ENCODE results near the gene PRPF19.

The PRPF19 gene

GRCh38 chr11:60900673-60901404, 5.5 kb downstream of the PRPF19 start:
- TF ChIP-seq ZNF274 (IDR thresholded peaks at IDR 0.05; ENCODE audit: low read depth, low read length) (no peak), SUZ12 (IDR thresholded peaks at IDR 0.05; ENCODE audit: extremely low read depth, insufficient read depth, insufficient read length) (no peak), YY1 (IDR thresholded peaks at IDR 0.05; ENCODE audit: insufficient read depth, insufficient read length) (no peak)

GRCh38 chr11:60899977-60900376, 6.4 kb downstream of the PRPF19 start:
- no peaks in the 10 kb centered on the region for H3K4me1 ChIP-seq (ENCODE audit: insufficient read depth, insufficient read length)
- no peak for TF ChIP-seq SUZ12 (IDR thresholded peaks at IDR 0.05; ENCODE audit: extremely low read depth, insufficient read depth, insufficient read length)
- TF ChIP-seq ZNF274 (IDR thresholded peaks at IDR 0.05; ENCODE audit: low read depth, low read length) = no peak
- TF ChIP-seq YY1 (IDR thresholded peaks at IDR 0.05; ENCODE audit: insufficient read depth, insufficient read length) = no peak
- H3K36me3 ChIP-seq (ENCODE audit: insufficient read depth, insufficient read length, low read length) = peaks cover 98% of the 10 kb centered on the region

More at GRCh38 chr11:60900673-60901404, 5.5 kb downstream of the PRPF19 start:
- no peaks in the 10 kb centered on the region for H3K9me3 ChIP-seq (ENCODE audit: insufficient read depth, low read length)
- peaks cover 95% of the 10 kb centered on the region for H3K36me3 ChIP-seq (ENCODE audit: insufficient read depth, insufficient read length, low read length)
- no peaks in the 10 kb centered on the region for H3K27me3 ChIP-seq (ENCODE audit: insufficient read depth, insufficient read length)
- H3K9ac ChIP-seq (ENCODE audit: insufficient read length, low read depth) = no peak overlapping the region
- no peaks in the 10 kb centered on the region for H3K4me1 ChIP-seq (ENCODE audit: insufficient read depth, insufficient read length)
- H3K4me3 ChIP-seq (ENCODE audit: insufficient read length, low read depth) = no peak overlapping the region
- no peak for DNase-seq (ENCODE audit: low read depth, low spot score)

GRCh38 chr11:60899046-60899936, 7.1 kb downstream of the PRPF19 start:
- peak; percentile 40 for DNase-seq (ENCODE audit: low read depth, low spot score)

More at GRCh38 chr11:60899977-60900376, 6.4 kb downstream of the PRPF19 start:
- DNase-seq (ENCODE audit: low read depth, low spot score) = no peak
- H3K4me3 ChIP-seq (ENCODE audit: insufficient read length, low read depth) = no peak overlapping the region
- H3K27me3 ChIP-seq (ENCODE audit: insufficient read depth, insufficient read length) = no peaks in the 10 kb centered on the region
- no peak overlapping the region for H3K9ac ChIP-seq (ENCODE audit: insufficient read length, low read depth)
- no peaks in the 10 kb centered on the region for H3K9me3 ChIP-seq (ENCODE audit: insufficient read depth, low read length)

GRCh38 chr11:60897496-60897895, 8.9 kb downstream of the PRPF19 start:
- H3K4me3 ChIP-seq (ENCODE audit: insufficient read length, low read depth) = no peak overlapping the region
- peaks cover 97% of the 10 kb centered on the region for H3K36me3 ChIP-seq (ENCODE audit: insufficient read depth, insufficient read length, low read length)

More at GRCh38 chr11:60899046-60899936, 7.1 kb downstream of the PRPF19 start:
- H3K9me3 ChIP-seq (ENCODE audit: insufficient read depth, low read length) = no peaks in the 10 kb centered on the region
- peaks cover 98% of the 10 kb centered on the region for H3K36me3 ChIP-seq (ENCODE audit: insufficient read depth, insufficient read length, low read length)
- H3K4me3 ChIP-seq (ENCODE audit: insufficient read length, low read depth) = no peak overlapping the region
- no peaks in the 10 kb centered on the region for H3K4me1 ChIP-seq (ENCODE audit: insufficient read depth, insufficient read length)
- no peak for TF ChIP-seq SUZ12 (IDR thresholded peaks at IDR 0.05; ENCODE audit: extremely low read depth, insufficient read depth, insufficient read length)
- no peak for TF ChIP-seq YY1 (IDR thresholded peaks at IDR 0.05; ENCODE audit: insufficient read depth, insufficient read length)
- TF ChIP-seq ZNF274 (IDR thresholded peaks at IDR 0.05; ENCODE audit: low read depth, low read length) = no peak
- no peak overlapping the region for H3K9ac ChIP-seq (ENCODE audit: insufficient read length, low read depth)
- no peaks in the 10 kb centered on the region for H3K27me3 ChIP-seq (ENCODE audit: insufficient read depth, insufficient read length)

GRCh38 chr11:60895687-60896086, 10.7 kb downstream of the PRPF19 start:
- no peaks in the 10 kb centered on the region for H3K4me1 ChIP-seq (ENCODE audit: insufficient read depth, insufficient read length)
- no peak for TF ChIP-seq YY1 (IDR thresholded peaks at IDR 0.05; ENCODE audit: insufficient read depth, insufficient read length)
- TF ChIP-seq SUZ12 (IDR thresholded peaks at IDR 0.05; ENCODE audit: extremely low read depth, insufficient read depth, insufficient read length) = no peak
- TF ChIP-seq ZNF274 (IDR thresholded peaks at IDR 0.05; ENCODE audit: low read depth, low read length) = no peak
- H3K4me3 ChIP-seq (ENCODE audit: insufficient read length, low read depth) = no peak overlapping the region
- no peak for DNase-seq (ENCODE audit: low read depth, low spot score)
- H3K36me3 ChIP-seq (ENCODE audit: insufficient read depth, insufficient read length, low read length) = peaks cover 97% of the 10 kb centered on the region
- no peaks in the 10 kb centered on the region for H3K9me3 ChIP-seq (ENCODE audit: insufficient read depth, low read length)
- H3K27me3 ChIP-seq (ENCODE audit: insufficient read depth, insufficient read length) = no peaks in the 10 kb centered on the region
- no peak overlapping the region for H3K9ac ChIP-seq (ENCODE audit: insufficient read length, low read depth)

More at GRCh38 chr11:60897496-60897895, 8.9 kb downstream of the PRPF19 start:
- H3K4me1 ChIP-seq (ENCODE audit: insufficient read depth, insufficient read length) = no peaks in the 10 kb centered on the region
- H3K27me3 ChIP-seq (ENCODE audit: insufficient read depth, insufficient read length) = no peaks in the 10 kb centered on the region
- no peak overlapping the region for H3K9ac ChIP-seq (ENCODE audit: insufficient read length, low read depth)
- TF ChIP-seq YY1 (IDR thresholded peaks at IDR 0.05; ENCODE audit: insufficient read depth, insufficient read length) (no peak), ZNF274 (IDR thresholded peaks at IDR 0.05; ENCODE audit: low read depth, low read length) (no peak), SUZ12 (IDR thresholded peaks at IDR 0.05; ENCODE audit: extremely low read depth, insufficient read depth, insufficient read length) (no peak)
- no peaks in the 10 kb centered on the region for H3K9me3 ChIP-seq (ENCODE audit: insufficient read depth, low read length)
- DNase-seq (ENCODE audit: low read depth, low spot score) = no peak

GRCh38 chr11:60891103-60891741, 15.2 kb downstream of the PRPF19 start:
- H3K4me1 ChIP-seq (ENCODE audit: insufficient read depth, insufficient read length) = no peaks in the 10 kb centered on the region
- no peak overlapping the region for H3K4me3 ChIP-seq (ENCODE audit: insufficient read length, low read depth)
- H3K27me3 ChIP-seq (ENCODE audit: insufficient read depth, insufficient read length) = no peaks in the 10 kb centered on the region
- no peak overlapping the region for H3K9ac ChIP-seq (ENCODE audit: insufficient read length, low read depth)
- no peak for DNase-seq (ENCODE audit: low read depth, low spot score)
- H3K9me3 ChIP-seq (ENCODE audit: insufficient read depth, low read length) = no peaks in the 10 kb centered on the region
- peaks cover 86% of the 10 kb centered on the region for H3K36me3 ChIP-seq (ENCODE audit: insufficient read depth, insufficient read length, low read length)
- no peak for TF ChIP-seq SUZ12 (IDR thresholded peaks at IDR 0.05; ENCODE audit: extremely low read depth, insufficient read depth, insufficient read length)
- TF ChIP-seq ZNF274 (IDR thresholded peaks at IDR 0.05; ENCODE audit: low read depth, low read length) = no peak
- no peak for TF ChIP-seq YY1 (IDR thresholded peaks at IDR 0.05; ENCODE audit: insufficient read depth, insufficient read length)

Measured in NT2/D1 (cell line).